ENCODE data around the gene ALOXE3. TPM values are rescaled to one million over a fixed set of nuclear protein-coding genes. Genes with fewer than 3 reads are reported as not detected.
"Not testable (repeated sequence)": the region's sequence is repeated elsewhere in the genome, so short reads cannot be mapped to it uniquely, and the experiment has no call there.

ALOXE3 gene
- total and polyA plus RNA-seq, 2 donors from 2014 or later = not detected

- FAIRE-seq (no peak), DNase-seq (peak; percentile 71 to 86 (median 82))
- H3K27me3 ChIP-seq (ENCODE audit: control insufficient read depth, insufficient read depth, low read length) = peaks cover 5% of the 10 kb centered on the region
- H3K9ac ChIP-seq (ENCODE audit: low read length in 3 of 3) = peak overlapping the region in 1 of 3 donors; percentile 46
- no peak overlapping the region for H3K27ac ChIP-seq (ENCODE audit: low read depth in 2 of 2, low read length in 2 of 2)
- intact Hi-C loops (cut with DNase I) = no loop called here
- no peaks in the 10 kb centered on the region for H3K36me3 ChIP-seq (ENCODE audit: control insufficient read depth in 2 of 3, insufficient read depth in 3 of 3, low read length in 3 of 3)
- H3K4me3 ChIP-seq (ENCODE audit: low read length in 3 of 3) = peak overlapping the region in 2 of 3 donors; percentile 8 to 12
- TF ChIP-seq CTCF (IDR thresholded peaks at IDR 0.05; ENCODE audit: borderline replicate concordance, extremely low read depth, insufficient read depth) = peak; percentile 83
- H3K4me1 ChIP-seq (ENCODE audit: control insufficient read depth in 2 of 3, insufficient read depth in 2 of 3, low read depth in 1 of 3, low read length in 3 of 3) = peaks cover 0 to 4% (median 0%) of the 10 kb centered on the region in 3 donors
- H3K9me3 ChIP-seq (ENCODE audit: control insufficient read depth in 2 of 3, insufficient read depth in 1 of 3, low read length in 3 of 3) = no peaks in the 10 kb centered on the region
Measured at GRCh38 chr17:8109661-8110455, 8.5 kb downstream of the ALOXE3 start.

GRCh38 chr17:8108972-8109660 is 9.2 kb downstream of the ALOXE3 start:
- peaks cover 2% of the 10 kb centered on the region for H3K27me3 ChIP-seq (ENCODE audit: control insufficient read depth, insufficient read depth, low read length)
- intact Hi-C loops (cut with DNase I) = no loop called here
- no peaks in the 10 kb centered on the region for H3K36me3 ChIP-seq (ENCODE audit: control insufficient read depth in 2 of 3, insufficient read depth in 3 of 3, low read length in 3 of 3)
- no peak for TF ChIP-seq CTCF (IDR thresholded peaks at IDR 0.05; ENCODE audit: borderline replicate concordance, extremely low read depth, insufficient read depth)
- H3K9ac ChIP-seq (ENCODE audit: low read length in 3 of 3) = no peak overlapping the region
- no peak for FAIRE-seq
- no peak overlapping the region for H3K27ac ChIP-seq (ENCODE audit: low read depth in 2 of 2, low read length in 2 of 2)
- no peaks in the 10 kb centered on the region for H3K9me3 ChIP-seq (ENCODE audit: control insufficient read depth in 2 of 3, insufficient read depth in 1 of 3, low read length in 3 of 3)
- peak in 3 of 5 donors; percentile 51 to 63 (median 63) for DNase-seq
- H3K4me1 ChIP-seq (ENCODE audit: control insufficient read depth in 2 of 3, insufficient read depth in 2 of 3, low read depth in 1 of 3, low read length in 3 of 3) = peaks cover 0 to 4% (median 0%) of the 10 kb centered on the region in 3 donors
- H3K4me3 ChIP-seq (ENCODE audit: low read length in 3 of 3) = no peak overlapping the region

- H3K4me1 ChIP-seq (ENCODE audit: control insufficient read depth in 2 of 3, insufficient read depth in 2 of 3, low read depth in 1 of 3, low read length in 3 of 3); DNase-seq; H3K4me3 ChIP-seq (ENCODE audit: low read length in 3 of 3); H3K9me3 ChIP-seq (ENCODE audit: control insufficient read depth in 2 of 3, insufficient read depth in 1 of 3, low read length in 3 of 3); H3K27me3 ChIP-seq (ENCODE audit: control insufficient read depth, insufficient read depth, low read length); H3K9ac ChIP-seq (ENCODE audit: low read length in 3 of 3); intact Hi-C loops (cut with DNase I); FAIRE-seq; H3K36me3 ChIP-seq (ENCODE audit: control insufficient read depth in 2 of 3, insufficient read depth in 3 of 3, low read length in 3 of 3); H3K27ac ChIP-seq (ENCODE audit: low read depth in 2 of 2, low read length in 2 of 2): not testable (repeated sequence)
Measured at GRCh38 chr17:8106980-8107379, 11.3 kb downstream of the ALOXE3 start.

GRCh38 chr17:8105957-8106398 is 12.3 kb downstream of the ALOXE3 start:
- no peak overlapping the region for H3K4me3 ChIP-seq (ENCODE audit: low read length in 3 of 3)
- DNase-seq (no peak), FAIRE-seq (no peak)
- no peak for TF ChIP-seq CTCF (IDR thresholded peaks at IDR 0.05; ENCODE audit: borderline replicate concordance, extremely low read depth, insufficient read depth)
- no peaks in the 10 kb centered on the region for H3K36me3 ChIP-seq (ENCODE audit: control insufficient read depth in 2 of 3, insufficient read depth in 3 of 3, low read length in 3 of 3)
- H3K9me3 ChIP-seq (ENCODE audit: control insufficient read depth in 2 of 3, insufficient read depth in 1 of 3, low read length in 3 of 3) = no peaks in the 10 kb centered on the region
- no peak overlapping the region for H3K27ac ChIP-seq (ENCODE audit: low read depth in 2 of 2, low read length in 2 of 2)
- no peak overlapping the region for H3K9ac ChIP-seq (ENCODE audit: low read length in 3 of 3)
- peaks cover 0 to 4% (median 0%) of the 10 kb centered on the region in 3 donors for H3K4me1 ChIP-seq (ENCODE audit: control insufficient read depth in 2 of 3, insufficient read depth in 2 of 3, low read depth in 1 of 3, low read length in 3 of 3)
- intact Hi-C loops (cut with DNase I) = no loop called here
- H3K27me3 ChIP-seq (ENCODE audit: control insufficient read depth, insufficient read depth, low read length) = peaks cover 2% of the 10 kb centered on the region
